ENCODE data around the gene DENND2D. TPM values are rescaled to one million over a fixed set of nuclear protein-coding genes. Genes with fewer than 3 reads are reported as not detected.

DENND2D gene
- total RNA-seq, 3 donors from 2014 or later = 42.2 to 65.4 (median 63.3) TPM

DNA sequence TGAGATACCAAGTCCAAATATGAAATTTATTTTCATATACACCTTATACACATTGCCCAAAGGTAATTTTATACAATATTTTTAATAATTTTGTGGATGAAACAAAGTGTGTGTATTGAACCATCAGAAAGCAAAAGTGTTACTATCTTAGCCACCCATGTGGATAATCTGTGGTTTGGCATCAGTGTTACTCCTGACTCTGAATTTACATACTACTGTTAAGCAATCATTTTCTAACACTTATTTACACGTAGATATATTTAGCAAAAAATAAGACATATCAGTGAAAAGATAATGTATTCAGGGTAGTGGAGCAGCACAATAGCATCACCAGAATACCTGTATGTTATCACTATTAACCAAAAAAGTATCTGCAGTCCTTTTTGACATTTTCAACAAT, 23.8 kb downstream of the DENND2D start:
- no peaks in the 10 kb centered on the region for H3K36me3 ChIP-seq (ENCODE audit: low read depth)
- no peaks in the 10 kb centered on the region for H3K4me1 ChIP-seq (ENCODE audit: low read depth)
- no peak for TF ChIP-seq CTCF (IDR thresholded peaks at IDR 0.05)
- no peak for DNase-seq
- ATAC-seq = no peak
- intact Hi-C loops (cut with DNase I, micrococcal nuclease) = no loop called here
- H3K4me3 ChIP-seq = no peak overlapping the region
- no peaks in the 10 kb centered on the region for H3K9me3 ChIP-seq

- Histone ChIP-seq H3K4me3 (no peak overlapping the region), H3K36me3 (ENCODE audit: low read depth) (no peaks in the 10 kb centered on the region), H3K9me3 (no peaks in the 10 kb centered on the region), H3K4me1 (ENCODE audit: low read depth) (no peaks in the 10 kb centered on the region)
- no peak for ATAC-seq
- TF ChIP-seq CTCF (IDR thresholded peaks at IDR 0.05) = no peak
- intact Hi-C loops (cut with DNase I, micrococcal nuclease) = no loop called here
- DNase-seq = no peak
These were observed 25.1 kb downstream of the DENND2D start for GRCh38 chr1:111175349-111175748.

DNA sequence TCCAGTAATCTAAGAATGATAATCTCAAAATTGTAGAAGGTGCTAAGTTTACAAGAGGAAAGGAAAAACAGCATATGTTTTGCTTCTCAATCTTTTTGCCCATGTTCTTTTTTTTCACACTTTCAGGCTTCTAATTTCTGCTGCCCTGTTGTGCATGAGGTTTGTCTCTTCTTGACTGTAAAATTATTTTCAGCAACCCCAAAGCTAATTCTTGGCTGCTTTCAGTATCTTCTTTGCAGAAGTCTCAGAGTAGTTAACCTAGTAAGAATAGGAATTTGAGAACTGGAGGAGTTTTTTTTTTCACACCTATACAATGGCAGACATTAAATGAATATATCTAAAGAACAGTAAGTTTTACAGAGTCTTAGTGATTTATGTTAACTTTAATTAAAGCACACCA, 26.4 kb downstream of the DENND2D start:
- Histone ChIP-seq H3K36me3 (ENCODE audit: low read depth) (no peaks in the 10 kb centered on the region), H3K9me3 (no peaks in the 10 kb centered on the region), H3K4me3 (no peak overlapping the region), H3K4me1 (ENCODE audit: low read depth) (no peaks in the 10 kb centered on the region)
- TF ChIP-seq CTCF (IDR thresholded peaks at IDR 0.05) = no peak
- intact Hi-C loops (cut with DNase I, micrococcal nuclease) = no loop called here
- DNase-seq = no peak
- no peak for ATAC-seq

DNA sequence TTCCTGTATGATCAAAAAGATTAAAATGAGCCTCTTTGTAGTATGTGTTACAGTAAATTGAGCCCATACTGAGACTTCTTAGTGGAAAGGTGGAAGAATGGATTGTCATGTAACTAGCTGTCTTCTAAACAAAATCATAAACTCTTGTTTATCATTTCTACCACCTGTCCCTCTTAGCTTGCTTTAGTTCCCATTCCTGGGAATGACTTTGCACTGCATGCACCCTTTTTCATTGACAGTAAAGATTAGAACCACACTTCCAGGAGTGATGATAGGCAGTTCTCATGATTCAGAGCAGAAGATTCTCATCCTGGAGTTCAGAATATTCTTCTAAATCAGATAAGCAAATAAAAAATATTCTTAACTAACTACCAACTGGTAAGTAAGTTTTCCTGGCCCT, 28.0 kb downstream of the DENND2D start:
- intact Hi-C loops (cut with DNase I, micrococcal nuclease) = no loop called here
- H3K9me3 ChIP-seq = no peaks in the 10 kb centered on the region
- no peak for TF ChIP-seq CTCF (IDR thresholded peaks at IDR 0.05)
- no peak overlapping the region for H3K4me3 ChIP-seq
- no peaks in the 10 kb centered on the region for H3K4me1 ChIP-seq (ENCODE audit: low read depth)
- ATAC-seq = no peak
- H3K36me3 ChIP-seq (ENCODE audit: low read depth) = no peaks in the 10 kb centered on the region
- no peak for DNase-seq

DNA sequence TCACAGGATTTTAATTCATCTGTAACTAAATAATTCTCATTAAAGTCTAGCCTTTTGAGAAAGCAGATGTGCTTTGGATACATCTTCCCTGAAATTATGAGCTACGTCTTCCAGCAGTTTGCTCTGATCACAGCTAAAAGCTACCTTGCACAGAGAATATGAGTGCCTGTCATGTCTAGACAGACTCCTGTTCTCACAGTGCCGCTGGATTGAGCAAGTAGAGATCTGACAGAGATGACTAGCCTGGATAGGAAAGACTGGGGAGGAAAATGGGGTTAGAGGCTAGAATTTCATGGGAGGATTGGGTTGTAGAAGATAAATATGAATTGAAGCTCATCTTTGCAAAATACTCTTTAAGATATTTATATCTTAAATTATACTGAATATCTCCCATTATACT, 36.3 kb downstream of the DENND2D start:
- ATAC-seq (no peak), DNase-seq (no peak)
- intact Hi-C loops (cut with DNase I, micrococcal nuclease) = no loop called here
- Histone ChIP-seq H3K4me3 (no peak overlapping the region), H3K9me3 (no peaks in the 10 kb centered on the region), H3K4me1 (ENCODE audit: low read depth) (no peaks in the 10 kb centered on the region), H3K36me3 (ENCODE audit: low read depth) (no peaks in the 10 kb centered on the region)
- TF ChIP-seq CTCF (IDR thresholded peaks at IDR 0.05) = no peak

DNA sequence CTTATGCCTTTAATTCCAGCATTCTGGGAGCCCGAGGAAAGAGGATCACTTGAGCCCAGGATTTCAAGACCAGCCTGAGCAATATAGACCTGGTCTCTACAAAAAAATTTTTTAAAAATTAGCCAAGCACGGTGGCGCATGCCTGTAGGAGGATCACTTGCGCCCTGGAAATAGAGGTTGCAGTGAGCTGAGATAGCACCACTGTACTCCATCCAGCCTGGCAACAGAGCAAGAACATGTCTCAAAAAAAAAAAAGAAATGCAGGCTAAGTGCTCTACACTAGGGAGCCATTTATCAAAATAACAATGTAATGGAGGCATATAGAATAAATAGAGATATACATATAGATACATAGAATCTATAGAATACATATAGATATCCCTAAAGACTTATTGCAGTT, 37.1 kb downstream of the DENND2D start:
- no peaks in the 10 kb centered on the region for H3K36me3 ChIP-seq (ENCODE audit: low read depth)
- intact Hi-C loops (cut with DNase I, micrococcal nuclease) = no loop called here
- H3K9me3 ChIP-seq = no peaks in the 10 kb centered on the region
- no peaks in the 10 kb centered on the region for H3K4me1 ChIP-seq (ENCODE audit: low read depth)
- no peak for DNase-seq
- ATAC-seq = no peak
- H3K4me3 ChIP-seq = no peak overlapping the region
- no peak for TF ChIP-seq CTCF (IDR thresholded peaks at IDR 0.05)
